HepG2 (cell line): ENCODE data around the gene BORCS5. TPM values are rescaled to one million over a fixed set of nuclear protein-coding genes. Genes with fewer than 3 reads are reported as not detected.
A peak's percentile ranks its signal among the peaks of the same experiment; 100 is the strongest.

Experiments
- AGO2 ChIP-seq: fragments of 200-400 bp; formaldehyde crosslinking; optimal IDR thresholded peaks from 2 replicates; pipeline ENCODE3; 2017; ENCODE audit warnings: mild to moderate bottlenecking, low read depth, low read length, moderate library complexity
- FLYWCH1 ChIP-seq: sonication (generic); formaldehyde crosslinking; IDR thresholded peaks from 2 replicates; pipeline ENCODE4 v1.8.1; 2023; ENCODE audit warnings: mild to moderate bottlenecking, missing genetic modification reagents
- GFI1 ChIP-seq: sonication (generic); formaldehyde crosslinking; IDR thresholded peaks from 2 replicates; pipeline ENCODE4 v1.5.0; 2020; ENCODE audit warnings: missing genetic modification reagents, mild to moderate bottlenecking, borderline replicate concordance
- HNRNPUL1 ChIP-seq: fragments of 200-400 bp; formaldehyde crosslinking; IDR thresholded peaks from 2 replicates; pipeline ENCODE4 v1.6.1; 2017; ENCODE audit warnings: low read depth, mild to moderate bottlenecking, low read length, moderate library complexity
- IKZF1 ChIP-seq: fragments of 450-650 bp; IDR thresholded peaks from 2 replicates; pipeline ENCODE4 v1.7.1; 2016
- IRF2 ChIP-seq: IDR thresholded peaks from 2 replicates; pipeline ENCODE4 v1.6.1; 2018; ENCODE audit warnings: missing genetic modification reagents, missing compliant biosample characterization
- NCOA5 ChIP-seq: sonication (generic); formaldehyde crosslinking; IDR thresholded peaks from 2 replicates; pipeline ENCODE4 v1.4.0; 2020; ENCODE audit warnings: missing genetic modification reagents
- PRPF4 ChIP-seq: fragments of 200-400 bp; formaldehyde crosslinking; IDR thresholded peaks from 2 replicates; pipeline ENCODE4 v1.6.1; 2016; ENCODE audit warnings: low read length, low read depth; ENCODE audit not compliant: poor library complexity, severe bottlenecking
- RBM39 ChIP-seq: fragments of 200-400 bp; formaldehyde crosslinking; IDR thresholded peaks from one replicate; pipeline ENCODE4 v1.6.1; 2018; ENCODE audit warnings: antibody characterized with exemption, mild to moderate bottlenecking, low read depth, low read length; ENCODE audit not compliant: poor library complexity, severe bottlenecking
- SAP130 ChIP-seq: IDR thresholded peaks from 2 replicates; pipeline ENCODE4 v1.6.1; 2016; ENCODE audit warnings: low read depth
- TSC22D2 ChIP-seq: sonication (generic); formaldehyde crosslinking; IDR thresholded peaks from 2 replicates; pipeline ENCODE4 v1.5.1; 2020; ENCODE audit warnings: missing genetic modification reagents, mild to moderate bottlenecking, borderline replicate concordance
- ZBTB1 ChIP-seq: sonication (generic); formaldehyde crosslinking; IDR thresholded peaks from 2 replicates; pipeline ENCODE4 v1.4.0; 2020; ENCODE audit warnings: missing genetic modification reagents, borderline replicate concordance
- ZFP37 ChIP-seq: sonication (generic); formaldehyde crosslinking; IDR thresholded peaks from 2 replicates; pipeline ENCODE4 v1.4.0; 2020; ENCODE audit warnings: missing genetic modification reagents, borderline replicate concordance
- ZMYM2 ChIP-seq: sonication (generic); formaldehyde crosslinking; IDR thresholded peaks from 2 replicates; pipeline ENCODE4 v1.8.0; 2022; ENCODE audit warnings: mild to moderate bottlenecking, missing genetic modification reagents
- ZNF34 ChIP-seq: sonication (generic); formaldehyde crosslinking; IDR thresholded peaks from 2 replicates; pipeline ENCODE4 v1.4.0; 2020; ENCODE audit warnings: mild to moderate bottlenecking, missing genetic modification reagents, borderline replicate concordance
- ZNF382 ChIP-seq: sonication (generic); formaldehyde crosslinking; IDR thresholded peaks from 2 replicates; pipeline ENCODE4 v1.5.0; 2020; ENCODE audit warnings: missing genetic modification reagents, mild to moderate bottlenecking, borderline replicate concordance
- ZNF430 ChIP-seq: sonication (generic); formaldehyde crosslinking; IDR thresholded peaks from 2 replicates; pipeline ENCODE4 v1.9.0; 2021; ENCODE audit warnings: mild to moderate bottlenecking, missing genetic modification reagents
- ZNF562 ChIP-seq: sonication (generic); formaldehyde crosslinking; IDR thresholded peaks from 2 replicates; pipeline ENCODE4 v1.8.0; 2022; ENCODE audit warnings: missing genetic modification reagents, borderline replicate concordance
- ZNF749 ChIP-seq: sonication (generic); formaldehyde crosslinking; IDR thresholded peaks from 2 replicates; pipeline ENCODE4 v1.8.0; 2022; ENCODE audit warnings: mild to moderate bottlenecking, missing genetic modification reagents, moderate library complexity, borderline replicate concordance
- polyA plus RNA-seq, 8 experiments: library from polyadenylated mRNA; depleted of rRNA in 3 of 8; stranded (reverse) in 7 of 8; unstranded in 1 of 8; fragments of >200 nt; fragmentation: Illumina TruSeq in 4 of 8; extraction: Trizol in 4 of 8; gene quantifications; 2 replicates each; pipeline versions ENCODE4 v1.2.1 to v1.2.3, GENCODE V29; 2011 to 2016; ENCODE audit warnings: low read depth in 4 of 8, missing spikeins in 1 of 8, mixed read lengths in 1 of 8; ENCODE audit not compliant: insufficient read depth in 1 of 8
- total RNA-seq, 5 experiments: library from RNA; depleted of rRNA; stranded (reverse); fragments of >200 nt; fragmentation: Illumina TruSeq; extraction: Trizol; gene quantifications; 2 replicates each; pipeline ENCODE4 v1.2.3, GENCODE V29; 2016; ENCODE audit warnings: low read depth in 1 of 5
- TF ChIP-seq, protein P1 (sequence below): sonication (generic); formaldehyde crosslinking; IDR thresholded peaks from 2 replicates; pipeline ENCODE4 v1.4.0; 2020; ENCODE audit warnings: mild to moderate bottlenecking, missing genetic modification reagents
- TF ChIP-seq, protein P2 (sequence below): sonication (generic); formaldehyde crosslinking; IDR thresholded peaks from 2 replicates; pipeline ENCODE4 v1.8.0; 2022; ENCODE audit warnings: mild to moderate bottlenecking, missing genetic modification reagents; ENCODE audit not compliant: insufficient replicate concordance

BORCS5 gene
- total and polyA plus RNA-seq, 2 of the 13 experiments (the other 11 are each of a cell fraction or from before 2014, with no cell fraction given), result 3.9 to 4.7 TPM

DNA sequence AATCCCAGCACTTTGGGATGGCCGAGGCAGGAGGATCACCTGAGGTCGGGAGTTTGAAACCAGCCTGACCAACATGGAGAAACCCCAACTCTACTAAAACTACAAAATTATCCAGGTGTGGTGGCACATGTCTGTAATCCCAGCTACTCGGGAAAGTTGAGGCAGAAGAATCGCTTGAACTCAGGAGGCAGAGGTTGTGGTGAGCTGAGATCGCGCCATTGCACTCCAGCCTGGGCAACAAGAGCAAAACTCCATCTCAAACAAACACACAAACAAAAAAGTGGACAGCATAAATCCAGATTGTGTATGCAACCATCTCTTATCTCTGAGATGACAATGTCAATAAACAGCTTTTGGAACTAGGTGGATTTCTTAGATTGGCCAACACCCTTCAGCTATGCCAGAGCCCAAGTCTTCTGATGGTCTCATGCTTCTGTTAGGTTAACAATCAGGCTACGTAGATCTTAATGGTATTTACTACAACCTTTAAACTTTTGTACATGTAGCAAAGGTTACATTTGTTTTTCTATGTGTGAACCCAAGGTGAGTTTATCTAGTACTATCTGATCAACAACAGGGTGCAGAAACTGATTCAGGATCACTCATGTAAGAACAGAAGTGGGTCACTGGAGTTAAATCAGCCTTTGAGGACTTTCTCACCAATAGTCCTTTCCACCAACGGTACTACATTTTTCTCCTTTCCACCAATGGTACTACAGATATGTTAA is 132.1 kb downstream of the BORCS5 start (continued):
- TF ChIP-seq, protein P1, sequence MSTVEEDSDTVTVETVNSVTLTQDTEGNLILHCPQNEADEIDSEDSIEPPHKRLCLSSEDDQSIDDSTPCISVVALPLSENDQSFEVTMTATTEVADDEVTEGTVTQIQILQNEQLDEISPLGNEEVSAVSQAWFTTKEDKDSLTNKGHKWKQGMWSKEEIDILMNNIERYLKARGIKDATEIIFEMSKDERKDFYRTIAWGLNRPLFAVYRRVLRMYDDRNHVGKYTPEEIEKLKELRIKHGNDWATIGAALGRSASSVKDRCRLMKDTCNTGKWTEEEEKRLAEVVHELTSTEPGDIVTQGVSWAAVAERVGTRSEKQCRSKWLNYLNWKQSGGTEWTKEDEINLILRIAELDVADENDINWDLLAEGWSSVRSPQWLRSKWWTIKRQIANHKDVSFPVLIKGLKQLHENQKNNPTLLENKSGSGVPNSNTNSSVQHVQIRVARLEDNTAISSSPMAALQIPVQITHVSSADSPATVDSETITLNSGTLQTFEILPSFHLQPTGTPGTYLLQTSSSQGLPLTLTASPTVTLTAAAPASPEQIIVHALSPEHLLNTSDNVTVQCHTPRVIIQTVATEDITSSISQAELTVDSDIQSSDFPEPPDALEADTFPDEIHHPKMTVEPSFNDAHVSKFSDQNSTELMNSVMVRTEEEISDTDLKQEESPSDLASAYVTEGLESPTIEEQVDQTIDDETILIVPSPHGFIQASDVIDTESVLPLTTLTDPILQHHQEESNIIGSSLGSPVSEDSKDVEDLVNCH (CRISPR knock-in tag), result no peak
- TF ChIP-seq NCOA5, result no peak
- no peak for TF ChIP-seq PRPF4
- no peak for TF ChIP-seq ZBTB1 (CRISPR knock-in tag)
- TF ChIP-seq AGO2, result no peak
- no peak for TF ChIP-seq RBM39
- TF ChIP-seq HNRNPUL1, result no peak
- TF ChIP-seq FLYWCH1, result no peak
- peak; percentile 41; the same call in 1 of the 2 replicates for TF ChIP-seq IRF2 (CRISPR knock-in tag)
- TF ChIP-seq ZMYM2 (CRISPR knock-in tag), result peak; percentile 18; the same call in 1 of the 2 replicates
- TF ChIP-seq IKZF1, result no peak
- TF ChIP-seq ZFP37 (CRISPR knock-in tag), result no peak
- TF ChIP-seq ZNF430, result no peak
- TF ChIP-seq, protein P2, sequence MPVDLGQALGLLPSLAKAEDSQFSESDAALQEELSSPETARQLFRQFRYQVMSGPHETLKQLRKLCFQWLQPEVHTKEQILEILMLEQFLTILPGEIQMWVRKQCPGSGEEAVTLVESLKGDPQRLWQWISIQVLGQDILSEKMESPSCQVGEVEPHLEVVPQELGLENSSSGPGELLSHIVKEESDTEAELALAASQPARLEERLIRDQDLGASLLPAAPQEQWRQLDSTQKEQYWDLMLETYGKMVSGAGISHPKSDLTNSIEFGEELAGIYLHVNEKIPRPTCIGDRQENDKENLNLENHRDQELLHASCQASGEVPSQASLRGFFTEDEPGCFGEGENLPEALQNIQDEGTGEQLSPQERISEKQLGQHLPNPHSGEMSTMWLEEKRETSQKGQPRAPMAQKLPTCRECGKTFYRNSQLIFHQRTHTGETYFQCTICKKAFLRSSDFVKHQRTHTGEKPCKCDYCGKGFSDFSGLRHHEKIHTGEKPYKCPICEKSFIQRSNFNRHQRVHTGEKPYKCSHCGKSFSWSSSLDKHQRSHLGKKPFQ (CRISPR knock-in tag), result no peak
- TF ChIP-seq GFI1 (CRISPR knock-in tag), result peak; percentile 41; the same call in 1 of the 2 replicates
- no peak for TF ChIP-seq ZNF562 (CRISPR knock-in tag)
- peak; percentile 56 for TF ChIP-seq SAP130
- no peak for TF ChIP-seq ZNF382
- no peak for TF ChIP-seq TSC22D2 (CRISPR knock-in tag)
- TF ChIP-seq ZNF34 (CRISPR knock-in tag), result no peak
- no peak for TF ChIP-seq ZNF749 (CRISPR knock-in tag)
